ENCODE data around the gene SNRPN.
"Not testable (repeated sequence)": the region's sequence is repeated elsewhere in the genome, so short reads cannot be mapped to it uniquely, and the experiment has no call there.

The SNRPN gene

GRCh38 chr15:24971772-24972171 lies 17.0 kb downstream of the SNRPN start:
- DNase-seq: no peak

DNA sequence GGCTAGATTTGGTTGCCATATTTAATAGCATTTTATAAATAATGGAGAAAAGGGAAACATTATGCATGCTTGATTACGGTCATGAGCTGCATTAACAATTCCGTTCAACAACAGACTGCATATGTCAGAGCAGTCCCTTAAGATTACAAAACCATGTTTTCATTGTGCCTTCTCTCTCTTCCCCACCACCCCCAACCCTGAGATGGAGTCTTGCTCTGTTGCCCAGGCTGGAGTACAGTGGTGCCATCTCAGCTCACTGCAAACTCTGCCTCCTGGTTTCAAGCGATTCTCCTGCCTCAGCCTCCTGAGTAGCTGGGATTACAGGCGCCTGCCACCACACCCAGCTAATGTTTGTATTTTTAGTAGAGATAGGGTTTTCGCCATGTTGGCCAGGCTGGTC lies 17.9 kb downstream of the SNRPN start:
- DNase-seq: not testable (repeated sequence)

DNA sequence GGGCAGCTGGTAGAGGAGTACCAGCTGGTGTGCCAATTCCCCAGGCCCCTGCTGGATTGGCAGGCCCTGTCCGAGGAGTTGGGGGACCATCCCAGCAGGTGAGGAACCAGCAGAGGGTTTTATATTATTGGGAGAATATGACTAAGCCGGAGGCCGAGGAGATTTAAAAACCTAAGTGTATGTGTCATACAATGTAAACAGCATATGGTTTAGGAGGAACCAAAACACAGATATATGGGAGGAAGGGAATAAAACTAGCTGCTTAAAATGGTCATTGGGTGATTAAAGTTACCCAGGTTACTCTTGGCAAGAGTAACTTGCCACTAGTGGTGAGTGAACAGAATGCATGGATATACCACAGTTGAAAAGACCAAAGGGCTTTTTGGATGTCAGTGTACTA lies 22.1 kb downstream of the SNRPN start:
- no peak for DNase-seq

DNA sequence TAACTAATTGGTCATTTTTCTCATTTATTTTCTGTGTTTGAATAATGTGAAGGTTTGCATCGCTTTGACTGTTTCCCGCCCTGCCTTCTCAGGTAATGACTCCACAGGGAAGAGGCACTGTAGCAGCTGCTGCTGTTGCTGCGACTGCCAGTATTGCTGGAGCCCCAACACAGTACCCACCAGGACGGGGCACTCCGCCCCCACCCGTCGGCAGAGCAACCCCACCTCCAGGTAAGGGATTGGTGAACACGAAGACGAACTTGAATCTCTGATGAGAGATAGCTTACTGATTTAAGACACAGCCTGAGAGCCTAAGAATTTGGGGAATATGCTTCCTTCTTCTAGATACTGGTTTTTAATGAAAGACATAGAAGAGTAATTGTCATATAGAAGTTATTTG lies 22.9 kb downstream of the SNRPN start:
- no peak for DNase-seq

DNA sequence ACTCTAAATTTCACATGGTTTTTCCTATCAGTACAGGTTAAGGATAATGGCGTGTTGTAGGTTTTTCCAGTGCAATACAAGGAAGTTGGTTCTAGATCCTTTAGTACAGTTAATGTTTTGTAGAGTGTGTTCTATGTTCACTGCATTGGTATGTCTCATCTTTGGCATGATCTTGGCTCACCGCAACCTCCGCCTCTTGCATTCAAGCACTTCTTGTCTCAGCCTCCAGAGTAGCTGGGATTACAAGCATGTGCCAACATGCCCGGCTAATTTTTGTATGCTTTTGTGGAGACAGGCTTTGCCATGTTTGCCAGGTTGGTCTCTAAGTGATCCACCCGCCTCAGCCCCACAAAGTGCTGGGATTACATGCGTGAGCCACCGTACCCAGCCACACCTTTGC lies 30.4 kb downstream of the SNRPN start:
- DNase-seq: no peak

DNA sequence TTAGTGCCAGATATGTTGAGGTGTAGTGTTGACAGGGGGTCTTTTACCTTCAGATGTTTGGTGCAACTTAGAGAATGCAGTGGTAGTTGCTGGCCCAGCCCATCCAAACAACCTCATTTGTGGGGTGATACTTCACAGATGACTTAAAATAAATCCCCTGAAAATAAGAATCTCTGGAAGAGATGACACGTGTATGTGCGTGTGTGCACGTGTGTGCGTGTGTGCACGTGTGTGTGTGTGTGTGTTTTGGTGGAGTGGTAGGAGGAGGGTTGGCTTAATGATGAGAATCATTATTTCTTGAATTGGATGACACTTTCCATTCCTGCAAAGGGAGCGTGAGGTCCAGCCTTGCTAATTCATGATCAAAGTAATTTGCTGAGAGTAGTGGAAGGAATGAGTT lies 31.9 kb downstream of the SNRPN start:
- DNase-seq: no peak

DNA sequence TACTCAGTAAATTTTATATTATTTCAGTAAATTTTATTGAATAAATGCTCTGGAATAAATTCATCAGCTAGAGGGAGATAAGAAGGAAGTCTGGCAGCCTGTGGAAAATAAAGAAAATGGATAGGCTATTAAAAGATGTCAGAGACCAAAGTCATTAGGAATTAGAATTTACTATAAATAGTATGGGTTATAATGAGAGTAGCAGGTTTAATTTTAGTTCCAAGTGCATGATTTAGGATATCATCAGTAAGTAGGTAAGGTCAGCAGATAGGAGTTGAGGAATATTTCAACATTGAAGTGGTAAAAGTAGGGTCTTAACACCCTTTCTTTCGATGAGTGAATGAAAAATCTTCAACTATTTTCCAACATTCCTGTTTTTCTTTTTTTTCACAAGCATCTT lies 64.6 kb downstream of the SNRPN start:
- no peak for DNase-seq

DNA sequence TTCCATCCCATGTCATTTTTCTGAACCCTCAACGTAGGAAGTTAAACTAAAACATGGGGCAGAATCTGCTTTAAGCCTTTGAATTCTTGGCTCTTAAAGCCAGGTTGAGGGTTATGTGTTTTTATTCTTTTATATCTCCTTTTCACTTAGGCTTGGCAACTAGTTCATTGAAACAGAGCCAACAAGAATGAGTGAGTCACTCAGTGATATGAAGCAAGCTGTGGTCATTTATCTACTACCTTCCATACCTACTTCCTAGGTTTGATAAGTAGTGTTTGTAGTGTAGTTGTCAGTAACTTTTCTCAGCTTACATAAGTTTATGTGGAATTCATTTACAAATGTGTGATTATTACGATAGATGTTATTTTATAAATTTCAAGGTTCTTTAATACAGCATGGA lies 67.4 kb downstream of the SNRPN start:
- no peak for DNase-seq

All from NCI-H1417 treated with DMSO at 0.1 percent for 48 hours (cell line).